ENCODE data around the gene CRISPLD2.
"Not testable (repeated sequence)": the region's sequence is repeated elsewhere in the genome, so short reads cannot be mapped to it uniquely, and the experiment has no call there.

The CRISPLD2 gene

GRCh38 chr16:84839956-84840355 lies 20.2 kb downstream of the CRISPLD2 start:
- DNase-seq (ENCODE audit: low read depth, low spot score), result no peak

GRCh38 chr16:84840687-84841627 lies 21.2 kb downstream of the CRISPLD2 start:
- no peak for DNase-seq (ENCODE audit: low read depth, low spot score)

DNA sequence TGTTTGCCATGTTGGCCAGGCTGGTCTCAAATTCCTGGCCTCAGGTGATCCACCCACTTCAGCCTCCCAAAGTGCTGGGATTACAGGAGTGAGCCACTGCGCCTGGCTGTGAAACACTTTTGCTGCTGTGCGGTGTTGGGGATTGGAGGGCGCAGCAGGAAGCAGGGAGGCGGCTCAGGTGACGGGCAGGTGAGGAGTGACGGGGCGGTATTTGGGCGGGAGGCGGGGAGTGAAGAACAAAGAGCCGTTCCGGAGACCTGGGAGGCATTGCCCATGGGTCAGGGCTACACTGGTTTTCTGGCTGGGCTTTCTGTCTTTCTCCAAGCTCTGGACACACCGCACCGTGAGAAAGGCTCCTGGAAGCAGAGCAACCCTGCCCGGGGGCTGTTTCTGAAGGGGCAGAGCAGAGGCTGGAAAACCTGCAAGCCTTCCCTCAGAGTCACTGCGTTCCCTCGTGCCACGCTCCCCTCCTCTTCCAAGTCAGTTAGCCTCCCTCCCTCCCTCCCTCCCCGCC lies 22.1 kb downstream of the CRISPLD2 start:
- DNase-seq (ENCODE audit: low read depth, low spot score), result no peak

- no peak for DNase-seq (ENCODE audit: low read depth, low spot score)
These were observed 22.8 kb downstream of the CRISPLD2 start for GRCh38 chr16:84842516-84843148.

DNA sequence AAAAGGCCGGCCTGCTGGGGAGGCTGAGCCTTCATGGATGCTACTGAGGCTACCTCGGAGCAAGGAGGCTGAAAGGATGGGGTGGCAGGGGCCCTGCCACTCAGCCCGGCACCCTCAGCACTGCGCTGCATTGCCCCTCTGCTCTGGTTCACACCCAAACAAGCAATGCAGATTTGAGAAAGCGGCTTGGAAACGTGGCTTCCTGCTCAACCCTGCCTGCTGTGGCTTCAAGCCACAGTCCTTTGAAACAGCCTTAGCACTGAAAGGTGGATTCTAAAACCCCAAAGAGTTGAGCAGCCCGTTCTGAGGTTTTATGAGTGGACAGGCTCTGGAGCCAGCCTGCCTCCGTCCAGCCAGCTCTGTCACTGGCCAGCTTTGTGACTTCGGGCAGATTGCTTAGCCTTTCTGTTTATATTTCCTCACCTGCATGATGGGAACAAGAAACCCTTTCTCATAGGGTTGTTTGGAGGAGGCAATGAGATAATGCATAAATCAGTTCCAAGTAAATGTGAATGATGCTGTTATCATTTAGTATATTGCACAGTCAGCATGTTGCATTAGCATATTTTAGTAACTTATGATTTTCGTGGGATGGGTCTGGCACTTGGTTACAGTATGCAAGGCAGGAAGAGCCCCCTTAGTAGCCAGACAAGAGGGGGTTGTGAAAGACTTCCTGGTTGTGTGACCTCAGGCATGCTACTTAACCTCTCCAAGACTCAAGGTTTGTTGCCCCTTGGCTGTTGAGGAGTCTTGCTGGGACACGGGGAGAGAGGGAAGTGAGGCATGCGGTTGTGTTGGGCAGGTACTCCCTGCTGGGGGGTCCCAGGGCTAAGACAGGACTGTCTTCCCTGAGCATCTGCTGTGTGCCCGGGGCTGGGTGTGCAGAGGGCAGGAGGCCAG lies 23.6 kb downstream of the CRISPLD2 start:
- no peak for DNase-seq (ENCODE audit: low read depth, low spot score)

GRCh38 chr16:84844049-84844350 lies 24.2 kb downstream of the CRISPLD2 start:
- no peak for DNase-seq (ENCODE audit: low read depth, low spot score)

GRCh38 chr16:84844559-84845495 lies 25.0 kb downstream of the CRISPLD2 start:
- DNase-seq (ENCODE audit: low read depth, low spot score), result no peak

- no peak for DNase-seq (ENCODE audit: low read depth, low spot score)
These were observed 25.8 kb downstream of the CRISPLD2 start for GRCh38 chr16:84845496-84846002.

GRCh38 chr16:84847564-84848355 lies 28.0 kb downstream of the CRISPLD2 start:
- no peak for DNase-seq (ENCODE audit: low read depth, low spot score)

DNA sequence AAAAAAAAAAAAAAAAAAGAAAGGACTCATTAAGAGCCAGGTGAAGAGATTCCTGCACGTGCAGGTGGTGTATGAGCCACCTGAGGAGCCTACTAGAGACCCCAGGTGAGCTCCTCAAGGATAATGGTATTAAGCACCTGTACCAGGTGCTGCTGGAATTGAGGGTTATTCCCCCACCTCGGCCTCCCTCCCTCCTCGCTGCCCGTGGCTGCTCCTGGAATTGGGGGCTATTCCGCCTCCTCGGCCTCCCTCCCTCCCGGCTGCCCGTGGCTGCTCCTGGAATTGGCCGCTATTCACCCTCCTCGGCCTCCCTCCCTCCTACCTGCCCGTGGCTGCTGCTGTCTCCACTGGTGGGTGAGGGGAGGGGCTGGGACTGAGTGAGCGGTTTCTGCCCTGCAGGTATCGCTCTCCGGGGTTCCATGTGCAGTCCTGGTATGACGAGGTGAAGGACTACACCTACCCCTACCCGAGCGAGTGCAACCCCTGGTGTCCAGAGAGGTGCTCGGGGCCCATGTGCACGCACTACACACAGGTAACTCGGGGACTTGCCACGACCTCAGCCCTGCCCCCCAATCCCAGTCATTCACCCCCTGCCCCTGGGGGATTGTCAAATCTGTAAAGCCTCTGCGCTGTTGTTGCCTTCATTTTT lies 29.3 kb downstream of the CRISPLD2 start:
- DNase-seq (ENCODE audit: low read depth, low spot score), result no peak

DNA sequence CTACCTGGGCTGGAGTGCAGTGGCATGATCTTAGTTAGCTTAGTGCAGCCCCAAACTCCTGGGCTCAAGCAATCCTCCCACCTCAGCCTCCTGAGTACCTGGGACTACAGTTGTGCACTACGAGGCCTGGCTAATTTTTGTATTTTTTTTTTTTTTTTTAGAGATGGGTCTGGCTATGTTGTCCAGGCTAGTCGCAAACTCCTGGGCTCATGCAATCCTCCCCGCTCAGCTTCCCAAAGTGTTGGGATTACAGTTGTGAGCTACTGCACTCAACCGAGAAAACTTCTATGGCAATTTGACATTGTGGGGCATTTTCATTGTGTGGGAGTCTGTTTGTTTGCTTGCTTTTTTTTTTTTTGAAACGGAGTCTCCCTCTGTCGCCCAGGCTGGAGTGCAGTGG lies 30.0 kb downstream of the CRISPLD2 start:
- no peak for DNase-seq (ENCODE audit: low read depth, low spot score)

DNA sequence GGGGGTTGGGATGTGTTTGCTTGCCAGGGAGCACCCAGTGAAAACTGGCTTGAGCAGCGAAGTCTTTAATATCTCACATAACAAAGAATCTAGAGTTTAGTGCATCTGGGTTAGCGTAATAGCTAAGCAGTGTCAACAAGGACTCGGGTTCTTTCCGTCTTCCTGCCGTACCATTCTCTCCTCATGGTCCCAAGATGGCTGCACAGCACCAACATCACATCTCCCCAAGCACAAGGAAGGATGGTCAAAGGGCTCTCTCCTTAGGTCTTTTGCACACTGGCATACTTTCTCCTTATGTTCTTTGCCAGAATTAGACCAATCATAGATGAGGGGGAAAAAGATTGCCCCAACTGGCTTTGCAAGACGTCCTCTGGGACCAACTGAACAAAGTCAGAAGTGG lies 30.9 kb downstream of the CRISPLD2 start:
- DNase-seq (ENCODE audit: low read depth, low spot score), result no peak

- peak; percentile 80 for DNase-seq (ENCODE audit: low read depth, low spot score)
These were observed 31.7 kb downstream of the CRISPLD2 start for GRCh38 chr16:84851192-84852127.

- DNase-seq (ENCODE audit: low read depth, low spot score), result no peak
These were observed 33.7 kb downstream of the CRISPLD2 start for GRCh38 chr16:84853534-84853933.

DNA sequence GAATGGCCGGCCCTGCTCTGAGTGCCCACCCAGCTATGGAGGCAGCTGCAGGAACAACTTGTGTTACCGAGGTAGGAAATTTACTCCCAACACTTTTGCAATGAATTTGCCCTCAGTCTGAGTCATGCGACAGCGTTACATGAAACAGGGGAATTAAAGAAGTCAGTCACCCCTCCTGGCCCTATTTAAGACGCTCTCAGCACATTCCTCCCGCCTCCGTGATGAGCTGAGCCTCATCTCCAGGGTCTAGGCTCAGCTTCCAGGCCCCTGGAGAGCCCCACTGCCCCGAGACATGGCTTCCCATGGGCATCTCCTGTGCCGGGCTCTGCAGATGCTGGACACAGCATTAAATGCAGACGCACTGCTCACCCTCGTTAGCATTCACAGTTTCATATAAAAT lies 35.0 kb downstream of the CRISPLD2 start:
- DNase-seq (ENCODE audit: low read depth, low spot score), result no peak

- DNase-seq (ENCODE audit: low read depth, low spot score), result not testable (repeated sequence)
These were observed 35.8 kb downstream of the CRISPLD2 start for GRCh38 chr16:84855435-84856202.

DNA sequence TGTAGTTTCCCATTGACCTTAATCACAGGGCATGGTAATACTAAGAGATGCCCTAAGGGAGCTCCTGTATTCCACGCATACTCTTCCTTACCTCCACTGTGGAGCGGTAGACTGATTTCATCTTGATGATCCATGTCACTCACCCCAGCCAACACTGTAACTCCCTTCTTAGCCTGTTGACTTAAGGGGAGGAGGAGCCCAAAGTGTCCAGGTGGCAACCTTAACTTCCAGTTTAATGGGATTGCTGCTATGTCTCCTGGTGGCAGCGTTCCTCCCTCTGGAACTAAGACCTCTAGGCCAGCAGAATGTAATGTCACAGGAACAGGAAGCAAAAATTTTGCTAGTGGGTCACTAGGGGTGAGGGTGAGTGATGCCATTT lies 36.4 kb downstream of the CRISPLD2 start:
- DNase-seq (ENCODE audit: low read depth, low spot score), result not testable (repeated sequence)
